PC-9 (cell line): Measurements from ENCODE around the gene SIRT2.

Source experiments
- EZH2 ChIP-seq: fragments of 200-600 bp; sonication (generic); IDR thresholded peaks from 2 replicates; pipeline ENCODE4 v1.8.0; 2017; ENCODE audit warnings: antibody characterized with exemption, low read depth
- TF ChIP-seq, protein P1 (sequence below): fragments of 200-600 bp; sonication (generic); conservative IDR thresholded peaks from 2 replicates; pipeline ENCODE4 v1.6.1; 2017; ENCODE audit warnings: mixed run types, antibody characterized with exemption, mild to moderate bottlenecking, moderate library complexity

DNA sequence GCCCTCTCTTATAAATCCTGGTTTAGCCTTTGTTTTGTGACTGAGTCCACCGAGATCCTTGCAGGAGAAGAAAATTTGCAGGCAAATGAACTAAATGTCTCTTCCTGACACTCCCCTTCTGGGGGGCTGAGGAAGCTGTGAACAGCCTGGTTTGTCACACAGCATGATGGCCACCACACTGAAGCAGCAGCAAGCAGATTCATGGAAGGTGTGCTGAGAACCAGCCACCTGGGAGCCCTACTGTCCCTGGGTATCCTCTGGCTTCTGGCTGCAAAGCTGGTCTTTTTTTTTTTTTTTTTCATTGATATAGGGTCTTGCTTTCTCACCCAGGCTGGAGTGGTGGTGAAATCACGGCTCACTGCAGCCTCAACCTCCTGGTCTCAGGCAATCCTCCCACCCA is 42.6 kb upstream of the SIRT2 start:
- no peak for TF ChIP-seq EZH2
- TF ChIP-seq, protein P1, sequence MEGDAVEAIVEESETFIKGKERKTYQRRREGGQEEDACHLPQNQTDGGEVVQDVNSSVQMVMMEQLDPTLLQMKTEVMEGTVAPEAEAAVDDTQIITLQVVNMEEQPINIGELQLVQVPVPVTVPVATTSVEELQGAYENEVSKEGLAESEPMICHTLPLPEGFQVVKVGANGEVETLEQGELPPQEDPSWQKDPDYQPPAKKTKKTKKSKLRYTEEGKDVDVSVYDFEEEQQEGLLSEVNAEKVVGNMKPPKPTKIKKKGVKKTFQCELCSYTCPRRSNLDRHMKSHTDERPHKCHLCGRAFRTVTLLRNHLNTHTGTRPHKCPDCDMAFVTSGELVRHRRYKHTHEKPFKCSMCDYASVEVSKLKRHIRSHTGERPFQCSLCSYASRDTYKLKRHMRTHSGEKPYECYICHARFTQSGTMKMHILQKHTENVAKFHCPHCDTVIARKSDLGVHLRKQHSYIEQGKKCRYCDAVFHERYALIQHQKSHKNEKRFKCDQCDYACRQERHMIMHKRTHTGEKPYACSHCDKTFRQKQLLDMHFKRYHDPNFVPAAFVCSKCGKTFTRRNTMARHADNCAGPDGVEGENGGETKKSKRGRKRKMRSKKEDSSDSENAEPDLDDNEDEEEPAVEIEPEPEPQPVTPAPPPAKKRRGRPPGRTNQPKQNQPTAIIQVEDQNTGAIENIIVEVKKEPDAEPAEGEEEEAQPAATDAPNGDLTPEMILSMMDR, result no peak
